Erythroblast (primary cell): ENCODE results near the gene CNN1.

Experiments used
- GATA1 ChIP-seq: IDR thresholded peaks from 2 replicates; pipeline ENCODE4 v1.6.1; 2011; ENCODE audit warnings: low read depth, mild to moderate bottlenecking, control low read depth, low read length, moderate library complexity
- POLR2A ChIP-seq: IDR thresholded peaks from 2 replicates; pipeline ENCODE4 v1.6.1; 2011; ENCODE audit warnings: mild to moderate bottlenecking, low read length

GRCh38 chr19:11552666-11553372 lies 14.2 kb downstream of the CNN1 start:
- TF ChIP-seq POLR2A (no peak), GATA1 (no peak)
